Liver (tissue), 3 donors: Measurements from ENCODE around the gene COG4.

Experiments used
- JUND ChIP-seq, 2 donors: IDR thresholded peaks; 2 replicates each; pipeline ENCODE4 v1.6.1; 2016; ENCODE audit warnings: antibody characterized with exemption in 2 of 2
- SP1 ChIP-seq: IDR thresholded peaks from 2 replicates; pipeline ENCODE4 v1.6.1; 2018; ENCODE audit warnings: antibody characterized with exemption, mild to moderate bottlenecking
- TAF1 ChIP-seq: conservative IDR thresholded peaks from 2 replicates; pipeline ENCODE4 v1.6.1; 2016; ENCODE audit warnings: antibody characterized with exemption, mild to moderate bottlenecking
- TF ChIP-seq, protein P1 (sequence below): fragments of 150-350 bp; IDR thresholded peaks from 2 replicates; pipeline ENCODE4 v1.5.1; 2017; ENCODE audit warnings: improper control_type of control experiment, low read depth, low read length; ENCODE audit not compliant: missing input control
- TF ChIP-seq, protein P2 (sequence below): IDR thresholded peaks from 2 replicates; pipeline ENCODE4 v1.6.1; 2016; ENCODE audit warnings: antibody characterized with exemption, mild to moderate bottlenecking
- donor health status: healthy.
- donor health status: healthy.

DNA sequence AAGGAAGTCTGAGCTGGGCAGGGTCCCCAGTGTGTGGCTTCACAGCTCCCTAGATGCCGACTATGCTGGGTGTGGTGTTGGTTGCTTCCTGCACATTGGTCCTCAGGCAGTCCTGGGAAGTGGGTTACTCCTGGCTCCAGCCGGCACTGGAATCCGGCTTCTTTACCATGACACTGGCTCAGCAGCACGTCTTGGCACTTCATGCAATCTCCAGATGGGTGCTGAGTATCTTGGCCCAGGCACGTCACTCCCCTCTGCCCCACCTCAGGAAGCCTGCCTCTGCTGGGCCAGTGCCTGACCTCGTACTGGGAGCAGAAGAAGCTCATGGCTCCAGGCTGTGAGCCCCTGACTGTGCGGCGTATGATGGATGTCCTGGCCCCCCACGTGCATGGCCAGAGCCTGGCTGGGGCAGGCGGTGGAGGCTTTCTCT, 44.4 kb downstream of the COG4 start:
- TF ChIP-seq TAF1 (no peak), SP1 (no peak), JUND (IDR thresholded peaks at IDR 0.05) (no peak)
- TF ChIP-seq, protein P1, sequence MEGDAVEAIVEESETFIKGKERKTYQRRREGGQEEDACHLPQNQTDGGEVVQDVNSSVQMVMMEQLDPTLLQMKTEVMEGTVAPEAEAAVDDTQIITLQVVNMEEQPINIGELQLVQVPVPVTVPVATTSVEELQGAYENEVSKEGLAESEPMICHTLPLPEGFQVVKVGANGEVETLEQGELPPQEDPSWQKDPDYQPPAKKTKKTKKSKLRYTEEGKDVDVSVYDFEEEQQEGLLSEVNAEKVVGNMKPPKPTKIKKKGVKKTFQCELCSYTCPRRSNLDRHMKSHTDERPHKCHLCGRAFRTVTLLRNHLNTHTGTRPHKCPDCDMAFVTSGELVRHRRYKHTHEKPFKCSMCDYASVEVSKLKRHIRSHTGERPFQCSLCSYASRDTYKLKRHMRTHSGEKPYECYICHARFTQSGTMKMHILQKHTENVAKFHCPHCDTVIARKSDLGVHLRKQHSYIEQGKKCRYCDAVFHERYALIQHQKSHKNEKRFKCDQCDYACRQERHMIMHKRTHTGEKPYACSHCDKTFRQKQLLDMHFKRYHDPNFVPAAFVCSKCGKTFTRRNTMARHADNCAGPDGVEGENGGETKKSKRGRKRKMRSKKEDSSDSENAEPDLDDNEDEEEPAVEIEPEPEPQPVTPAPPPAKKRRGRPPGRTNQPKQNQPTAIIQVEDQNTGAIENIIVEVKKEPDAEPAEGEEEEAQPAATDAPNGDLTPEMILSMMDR: no peak
- TF ChIP-seq, protein P2, sequence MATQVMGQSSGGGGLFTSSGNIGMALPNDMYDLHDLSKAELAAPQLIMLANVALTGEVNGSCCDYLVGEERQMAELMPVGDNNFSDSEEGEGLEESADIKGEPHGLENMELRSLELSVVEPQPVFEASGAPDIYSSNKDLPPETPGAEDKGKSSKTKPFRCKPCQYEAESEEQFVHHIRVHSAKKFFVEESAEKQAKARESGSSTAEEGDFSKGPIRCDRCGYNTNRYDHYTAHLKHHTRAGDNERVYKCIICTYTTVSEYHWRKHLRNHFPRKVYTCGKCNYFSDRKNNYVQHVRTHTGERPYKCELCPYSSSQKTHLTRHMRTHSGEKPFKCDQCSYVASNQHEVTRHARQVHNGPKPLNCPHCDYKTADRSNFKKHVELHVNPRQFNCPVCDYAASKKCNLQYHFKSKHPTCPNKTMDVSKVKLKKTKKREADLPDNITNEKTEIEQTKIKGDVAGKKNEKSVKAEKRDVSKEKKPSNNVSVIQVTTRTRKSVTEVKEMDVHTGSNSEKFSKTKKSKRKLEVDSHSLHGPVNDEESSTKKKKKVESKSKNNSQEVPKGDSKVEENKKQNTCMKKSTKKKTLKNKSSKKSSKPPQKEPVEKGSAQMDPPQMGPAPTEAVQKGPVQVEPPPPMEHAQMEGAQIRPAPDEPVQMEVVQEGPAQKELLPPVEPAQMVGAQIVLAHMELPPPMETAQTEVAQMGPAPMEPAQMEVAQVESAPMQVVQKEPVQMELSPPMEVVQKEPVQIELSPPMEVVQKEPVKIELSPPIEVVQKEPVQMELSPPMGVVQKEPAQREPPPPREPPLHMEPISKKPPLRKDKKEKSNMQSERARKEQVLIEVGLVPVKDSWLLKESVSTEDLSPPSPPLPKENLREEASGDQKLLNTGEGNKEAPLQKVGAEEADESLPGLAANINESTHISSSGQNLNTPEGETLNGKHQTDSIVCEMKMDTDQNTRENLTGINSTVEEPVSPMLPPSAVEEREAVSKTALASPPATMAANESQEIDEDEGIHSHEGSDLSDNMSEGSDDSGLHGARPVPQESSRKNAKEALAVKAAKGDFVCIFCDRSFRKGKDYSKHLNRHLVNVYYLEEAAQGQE: no peak
